Lung (tissue), 12 donors: Measurements from ENCODE around the gene AMY2B. TPM values are rescaled to one million over a fixed set of nuclear protein-coding genes. Genes with fewer than 3 reads are reported as not detected.
"Not testable (repeated sequence)": the region's sequence is repeated elsewhere in the genome, so short reads cannot be mapped to it uniquely, and the experiment has no call there.

Experiments
- ATAC-seq: fragments of 200-7000 bp; cut with Tn5 transposase; one replicate; pipeline ENCODE4 v1.9.1; 2020; ENCODE audit warnings: moderate number of reproducible peaks; ENCODE audit not compliant: insufficient read depth, low FRiP score
- DNase-seq, 3 donors: peaks; one replicate each; pipeline ENCODE4 v3.0.0-alpha.2; 2013 to 2017
- H3K27ac ChIP-seq, 2 donors: one replicate each; pipeline ENCODE4 v1.5.1; 2013; ENCODE audit warnings: mild to moderate bottlenecking in 2 of 2, moderate library complexity in 2 of 2, control low read depth in 1 of 2, inconsistent platforms in 1 of 2, low read depth in 1 of 2, low read length in 1 of 2
- H3K27me3 ChIP-seq, 3 donors: one replicate each; pipeline ENCODE4 v1.5.1; 2013; ENCODE audit warnings: low read length in 2 of 3; ENCODE audit not compliant: control insufficient read depth in 3 of 3, insufficient read depth in 3 of 3
- H3K36me3 ChIP-seq, 4 donors: one replicate each; pipeline ENCODE4 v1.5.1; 2013; ENCODE audit warnings: low read length in 4 of 4, mild to moderate bottlenecking in 1 of 4, moderate library complexity in 1 of 4; ENCODE audit not compliant: control insufficient read depth in 4 of 4, insufficient read depth in 4 of 4
- H3K4me1 ChIP-seq, 5 donors: one replicate each; pipeline ENCODE4 v1.5.1; 2013; ENCODE audit warnings: low read length in 5 of 5, mild to moderate bottlenecking in 2 of 5, moderate library complexity in 1 of 5; ENCODE audit not compliant: control insufficient read depth in 5 of 5, insufficient read depth in 5 of 5
- H3K4me3 ChIP-seq: one replicate; pipeline ENCODE4 v1.5.1; 2013; ENCODE audit warnings: mild to moderate bottlenecking, control low read depth, moderate library complexity
- H3K9ac ChIP-seq, 2 donors: one replicate each; pipeline ENCODE4 v1.5.1; 2013; ENCODE audit warnings: low read length in 2 of 2, control low read depth in 1 of 2; ENCODE audit not compliant: insufficient read depth in 1 of 2
- H3K9me3 ChIP-seq, 4 donors: one replicate each; pipeline ENCODE4 v1.5.1; 2013; ENCODE audit warnings: low read length in 3 of 4, mild to moderate bottlenecking in 1 of 4, moderate library complexity in 1 of 4; ENCODE audit not compliant: control insufficient read depth in 4 of 4, insufficient read depth in 3 of 4
- CTCF ChIP-seq: IDR thresholded peaks from 2 replicates; pipeline ENCODE4 v1.5.1; 2012; ENCODE audit warnings: mild to moderate bottlenecking; ENCODE audit errors: control extremely low read depth, extremely low read depth
- WGBS, 2 donors: extraction: QIAGEN DNeasy Blood & Tissue Kit; methylation state at CpG; one replicate each; pipeline ENCODE4 v1.1.7; 2013; 5-methylcytosine and 5-hydroxymethylcytosine counted together
- polyA plus RNA-seq, 2 donors: library from polyadenylated mRNA; stranded (reverse); fragments of 200-250 nt; gene quantifications; one replicate each; pipeline ENCODE4 v1.2.1, GENCODE V29; 2013
- total RNA-seq, 2 donors: library from RNA; depleted of rRNA in 1 of 2; stranded (reverse); fragments of >200 nt in 1 of 2; gene quantifications; one replicate each; pipeline ENCODE4 v1.2.1, GENCODE V29; 2014 to 2021
- donor health status: control.
- donor health status: control.
- donor health status: Bipolar disorder and iron deficiency.
- donor health status: healthy.
- donor health status: DM: yes; HTN: yes; CAD: no.

AMY2B gene
- total and polyA plus RNA-seq, 4 donors: 7.3 to 41.3 (median 26.9) TPM

- Histone ChIP-seq H3K4me3 (no peak overlapping the region), H3K9ac (no peak overlapping the region), H3K27ac (no peak overlapping the region), H3K27me3 (no peaks in the 10 kb centered on the region), H3K9me3 (peaks cover 0 to 7% (median 0%) of the 10 kb centered on the region in 4 donors), H3K4me1 (no peaks in the 10 kb centered on the region), H3K36me3 (peaks cover 0 to 5% (median 2%) of the 10 kb centered on the region in 4 donors)
- DNase-seq (no peak), ATAC-seq (no peak)
- TF ChIP-seq CTCF: no peak
- 98% methylated on average over 7 of the region's 7 CpGs for WGBS, 2 donors
Measured at GRCh38 chr1:103569493-103569892, 1.9 kb upstream of the AMY2B start.

GRCh38 chr1:103576065-103576464, 4.7 kb downstream of the AMY2B start:
- Histone ChIP-seq H3K36me3 (peaks cover 0 to 5% (median 2%) of the 10 kb centered on the region in 4 donors), H3K9ac (no peak overlapping the region), H3K27me3 (no peaks in the 10 kb centered on the region), H3K9me3 (no peaks in the 10 kb centered on the region), H3K27ac (no peak overlapping the region), H3K4me3 (no peak overlapping the region), H3K4me1 (no peaks in the 10 kb centered on the region)
- no peak for TF ChIP-seq CTCF
- no peak for DNase-seq
- ATAC-seq: no peak

- not testable (repeated sequence) for H3K9ac ChIP-seq, H3K4me1 ChIP-seq, H3K9me3 ChIP-seq, H3K27ac ChIP-seq, H3K27me3 ChIP-seq, ATAC-seq, H3K36me3 ChIP-seq, H3K4me3 ChIP-seq, DNase-seq
- 95 to 99% methylated on average over 3 of the region's 5 CpGs for WGBS, 2 donors
Measured at GRCh38 chr1:103576784-103577183, 5.4 kb downstream of the AMY2B start.

- DNase-seq (peak in 2 of 3 donors; percentile 40 to 55), ATAC-seq (peak; percentile 53)
- 34 to 57% methylated on average over 1 of the region's 1 CpG for WGBS, 2 donors
- Histone ChIP-seq H3K4me1 (peaks cover 0 to 16% (median 0%) of the 10 kb centered on the region in 5 donors), H3K27me3 (no peaks in the 10 kb centered on the region), H3K36me3 (peaks cover 0 to 5% (median 2%) of the 10 kb centered on the region in 4 donors), H3K4me3 (no peak overlapping the region), H3K9me3 (no peaks in the 10 kb centered on the region), H3K9ac (no peak overlapping the region), H3K27ac (no peak overlapping the region)
- no peak for TF ChIP-seq CTCF
Measured at GRCh38 chr1:103582464-103582863, 11.1 kb downstream of the AMY2B start.
